Gastroesophageal sphincter (tissue), 4 donors: Measurements from ENCODE around the gene OVOL3. TPM values are rescaled to one million over a fixed set of nuclear protein-coding genes. Genes with fewer than 3 reads are reported as not detected.
A peak's percentile ranks its signal among the peaks of the same experiment; 100 is the strongest.

ENCODE experiments used
- ATAC-seq: fragments of 150-250 bp; one replicate; pipeline ENCODE4 v1.9.1; 2016; ENCODE audit warnings: mild to moderate bottlenecking, moderate library complexity
- H3K27ac ChIP-seq, 4 donors: fragments of 200-600 bp; sonication (generic) in 3 of 4; 1 replicate in 3 of 4; 2 replicates in 1 of 4; pipeline ENCODE4 v1.5.1; 2016 to 2019
- H3K27me3 ChIP-seq: fragments of 200-600 bp; sonication (generic); one replicate; pipeline ENCODE4 v1.5.1; 2019
- H3K36me3 ChIP-seq, 2 donors: fragments of 200-600 bp; sonication (generic); one replicate each; pipeline ENCODE4 v1.5.1; 2019; ENCODE audit warnings: control low read depth in 1 of 2
- H3K4me1 ChIP-seq, 3 donors: fragments of 200-600 bp; sonication (generic); 1 replicate in 2 of 3; 2 replicates in 1 of 3; pipeline ENCODE4 v1.5.1; 2016 to 2019; ENCODE audit warnings: control low read depth in 2 of 3
- H3K4me3 ChIP-seq, 2 donors: fragments of 200-600 bp; sonication (generic); one replicate each; pipeline ENCODE4 v1.5.1; 2019; ENCODE audit warnings: mild to moderate bottlenecking in 1 of 2, moderate library complexity in 1 of 2
- H3K9me3 ChIP-seq, 3 donors: fragments of 200-600 bp; sonication (generic); one replicate each; pipeline ENCODE4 v1.5.1; 2017 to 2019; ENCODE audit warnings: control low read depth in 2 of 3
- EP300 ChIP-seq: sonication (generic); formaldehyde crosslinking; IDR thresholded peaks from one replicate; pipeline ENCODE4 v1.6.1; 2017; ENCODE audit warnings: antibody characterized with exemption, mild to moderate bottlenecking
- POLR2A ChIP-seq, 2 donors: fragments of 450-650 bp; IDR thresholded peaks; one replicate each; pipeline ENCODE4 v1.6.1; 2017; ENCODE audit warnings: antibody characterized with exemption in 2 of 2, mild to moderate bottlenecking in 2 of 2, moderate library complexity in 1 of 2
- POLR2AphosphoS5 ChIP-seq: sonication (generic); formaldehyde crosslinking; IDR thresholded peaks from one replicate; pipeline ENCODE4 v1.6.1; 2017; ENCODE audit warnings: antibody characterized with exemption
- WGBS, 2 donors: methylation state at CpG; one replicate each; pipeline ENCODE4 v1.1.5; 2018; ENCODE audit warnings: low coverage in 1 of 2; 5-methylcytosine and 5-hydroxymethylcytosine counted together
- total RNA-seq, 4 donors: library from RNA; depleted of rRNA; stranded (reverse); fragments of >200 nt; gene quantifications; one replicate each; pipeline ENCODE4 v1.1.0, GENCODE V29; 2016
- TF ChIP-seq, protein P1 (sequence below), 4 experiments: fragments of 200-600 bp in 2 of 4; fragments of 450-650 bp in 2 of 4; sonication (generic) in 1 of 4; IDR thresholded peaks; one replicate each; pipeline ENCODE4 v1.5.1; 2017 to 2019; ENCODE audit warnings: antibody characterized with exemption in 4 of 4, mild to moderate bottlenecking in 2 of 4, moderate library complexity in 2 of 4

OVOL3 gene
- total RNA-seq, 4 donors from 2014 or later, result not detected

- Histone ChIP-seq H3K9me3 (no peaks in the 10 kb centered on the region), H3K4me1 (peaks cover 0 to 37% (median 18%) of the 10 kb centered on the region in 3 donors), H3K4me3 (no peak overlapping the region), H3K27ac (no peak overlapping the region), H3K36me3 (peaks cover 0 to 63% of the 10 kb centered on the region in 2 donors), H3K27me3 (no peaks in the 10 kb centered on the region)
- no peak for ATAC-seq
- TF ChIP-seq POLR2A (IDR thresholded peaks at IDR 0.05) (no peak), EP300 (no peak), POLR2AphosphoS5 (no peak)
- TF ChIP-seq, protein P1, sequence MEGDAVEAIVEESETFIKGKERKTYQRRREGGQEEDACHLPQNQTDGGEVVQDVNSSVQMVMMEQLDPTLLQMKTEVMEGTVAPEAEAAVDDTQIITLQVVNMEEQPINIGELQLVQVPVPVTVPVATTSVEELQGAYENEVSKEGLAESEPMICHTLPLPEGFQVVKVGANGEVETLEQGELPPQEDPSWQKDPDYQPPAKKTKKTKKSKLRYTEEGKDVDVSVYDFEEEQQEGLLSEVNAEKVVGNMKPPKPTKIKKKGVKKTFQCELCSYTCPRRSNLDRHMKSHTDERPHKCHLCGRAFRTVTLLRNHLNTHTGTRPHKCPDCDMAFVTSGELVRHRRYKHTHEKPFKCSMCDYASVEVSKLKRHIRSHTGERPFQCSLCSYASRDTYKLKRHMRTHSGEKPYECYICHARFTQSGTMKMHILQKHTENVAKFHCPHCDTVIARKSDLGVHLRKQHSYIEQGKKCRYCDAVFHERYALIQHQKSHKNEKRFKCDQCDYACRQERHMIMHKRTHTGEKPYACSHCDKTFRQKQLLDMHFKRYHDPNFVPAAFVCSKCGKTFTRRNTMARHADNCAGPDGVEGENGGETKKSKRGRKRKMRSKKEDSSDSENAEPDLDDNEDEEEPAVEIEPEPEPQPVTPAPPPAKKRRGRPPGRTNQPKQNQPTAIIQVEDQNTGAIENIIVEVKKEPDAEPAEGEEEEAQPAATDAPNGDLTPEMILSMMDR (IDR thresholded peaks at IDR 0.05), result no peak
- no CpG with 5 or more reads among the region's 10 CpGs for WGBS, 2 donors
Measured at GRCh38 chr19:36112678-36113077, 1.7 kb downstream of the OVOL3 start.

DNA sequence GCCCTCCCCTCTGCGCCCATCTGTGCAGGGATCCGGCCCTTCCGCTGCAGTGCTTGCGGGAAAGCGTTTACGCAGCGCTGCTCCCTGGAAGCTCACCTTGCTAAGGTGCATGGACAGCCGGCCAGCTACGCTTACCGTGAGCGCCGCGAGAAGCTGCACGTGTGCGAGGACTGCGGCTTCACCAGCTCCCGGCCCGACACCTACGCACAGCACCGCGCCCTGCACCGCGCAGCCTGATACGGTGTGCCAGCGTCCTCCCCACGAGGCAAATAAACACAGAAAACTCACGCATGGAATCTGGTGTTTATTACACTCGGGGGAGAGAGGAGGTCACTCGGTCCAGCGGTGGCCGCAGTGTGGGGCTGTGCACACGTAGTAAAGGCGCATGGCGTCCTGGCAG is 2.5 kb downstream of the OVOL3 start:
- Histone ChIP-seq H3K27ac (peak overlapping the region in 1 of 4 donors; percentile 91), H3K4me3 (peak overlapping the region in 1 of 2 donors; percentile 89)
- ATAC-seq, result no peak

DNA sequence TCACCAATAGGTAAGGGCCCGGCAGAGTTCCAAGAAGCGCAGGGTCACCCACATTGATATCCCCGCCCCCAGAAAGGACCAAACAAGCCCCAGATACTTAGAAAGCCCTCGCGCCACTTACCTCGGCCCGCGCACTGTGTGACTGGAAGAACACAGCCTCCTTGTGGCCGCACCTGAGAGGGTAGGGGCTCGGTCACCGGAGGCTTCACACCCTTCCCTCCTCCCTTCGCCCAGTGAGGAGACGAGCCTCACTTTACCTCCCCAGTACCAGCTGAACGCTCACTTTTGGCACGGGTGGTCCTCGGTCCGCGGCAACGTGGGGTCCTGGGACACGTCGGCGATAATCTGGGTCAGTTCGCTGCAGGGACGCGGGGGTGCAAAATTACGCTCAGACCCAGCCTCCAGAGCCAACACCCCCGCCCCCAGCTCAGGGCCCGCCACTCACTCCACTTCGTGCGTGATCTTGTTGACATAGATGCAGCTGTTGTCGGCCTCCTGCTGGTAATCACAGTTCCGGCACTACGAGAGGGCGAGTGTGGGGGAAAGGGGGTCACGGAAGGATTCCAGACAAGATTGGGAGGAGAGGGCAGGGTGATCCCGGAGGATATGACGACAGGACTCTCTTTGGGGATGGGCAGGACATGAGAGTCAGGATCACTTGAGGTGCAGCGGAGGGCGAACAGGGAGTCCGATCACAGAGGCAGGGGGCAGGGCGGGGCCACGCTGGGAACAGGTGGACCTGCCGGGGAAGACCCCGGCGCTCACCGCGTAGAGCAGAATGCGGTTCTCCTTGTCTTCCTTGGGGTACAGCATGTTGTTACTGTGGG is 3.2 kb downstream of the OVOL3 start:
- no peaks in the 10 kb centered on the region for H3K9me3 ChIP-seq
- H3K36me3 ChIP-seq, result peaks cover 0 to 64% of the 10 kb centered on the region in 2 donors
- WGBS, 2 donors, result 5% methylated on average over 15 of the region's 48 CpGs; no CpG with 5 or more reads in 1 of the 2 donors
- peak overlapping the region; percentile 68 to 96 (median 93) for H3K27ac ChIP-seq
- no peaks in the 10 kb centered on the region for H3K27me3 ChIP-seq
- no peak for TF ChIP-seq POLR2AphosphoS5
- TF ChIP-seq EP300, result no peak
- TF ChIP-seq, protein P1 (IDR thresholded peaks at IDR 0.05), result peak in 1 of 4 experiments; percentile 9
- no peak for TF ChIP-seq POLR2A (IDR thresholded peaks at IDR 0.05)
- H3K4me3 ChIP-seq, result peak overlapping the region; percentile 55 to 89
- peaks cover 0 to 51% (median 18%) of the 10 kb centered on the region in 3 donors for H3K4me1 ChIP-seq
- ATAC-seq, result no peak

More for the DNA sequence above, 2.5 kb downstream of the OVOL3 start:
- WGBS, 2 donors, result 85 to 86% methylated on average over 7 to 30 of the region's 34 CpGs
- TF ChIP-seq EP300, result no peak
- TF ChIP-seq POLR2AphosphoS5, result no peak
- TF ChIP-seq POLR2A (IDR thresholded peaks at IDR 0.05), result no peak
- TF ChIP-seq, protein P1 (IDR thresholded peaks at IDR 0.05), result no peak
- Histone ChIP-seq H3K27me3 (no peaks in the 10 kb centered on the region), H3K9me3 (no peaks in the 10 kb centered on the region), H3K36me3 (peaks cover 0 to 63% of the 10 kb centered on the region in 2 donors), H3K4me1 (peaks cover 0 to 44% (median 18%) of the 10 kb centered on the region in 3 donors)

GRCh38 chr19:36114721-36115452 is 3.9 kb downstream of the OVOL3 start, which contains the start of gene POLR2I:
POLR2I (minus strand) TSS chr19:36114875; CDS start chr19:36114856, 19 bp downstream.
- ATAC-seq, result peak; percentile 97
- WGBS, 2 donors, result 0% methylated on average over 9 of the region's 60 CpGs; no CpG with 5 or more reads in 1 of the 2 donors
- peak within 1 kb of the TSS; percentile 68 to 96 (median 93) for H3K27ac ChIP-seq
- peaks cover 0 to 71% of the 10 kb centered on the region in 2 donors for H3K36me3 ChIP-seq
- no peaks in the 10 kb centered on the region for H3K9me3 ChIP-seq
- no peaks in the 10 kb centered on the region for H3K27me3 ChIP-seq
- TF ChIP-seq EP300, result no peak
- peak; percentile 95 for TF ChIP-seq POLR2AphosphoS5
- TF ChIP-seq POLR2A (IDR thresholded peaks at IDR 0.05), result peak; percentile 72 to 79
- peak within 1 kb of the TSS; percentile 55 to 89 for H3K4me3 ChIP-seq
- H3K4me1 ChIP-seq, result peaks cover 0 to 56% (median 18%) of the 10 kb centered on the region in 3 donors
